ENCODE measurements around the gene FRMPD1.

DNA sequence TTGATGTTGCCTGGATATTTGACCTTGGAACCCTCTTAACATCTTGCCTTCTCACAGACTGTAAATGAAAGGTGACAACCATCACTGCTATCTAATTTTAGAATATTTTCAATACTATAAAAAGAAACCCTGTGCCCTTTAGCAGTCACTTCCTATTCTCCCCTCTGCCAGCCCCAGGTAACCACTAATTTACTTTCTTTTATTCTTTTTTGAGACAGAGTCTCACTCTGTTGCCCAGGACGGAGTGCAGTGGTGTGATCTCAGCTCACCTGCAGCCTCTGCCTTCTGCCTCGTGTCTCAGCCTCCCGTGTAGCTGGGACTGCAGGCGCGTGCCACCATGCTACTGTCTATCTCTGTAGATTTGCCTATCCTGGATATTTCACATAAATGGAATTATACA lies 43.6 kb downstream of the FRMPD1 start:
- no peak for TF ChIP-seq POLR2A (IDR thresholded peaks at IDR 0.05)
- TF ChIP-seq, protein P1, sequence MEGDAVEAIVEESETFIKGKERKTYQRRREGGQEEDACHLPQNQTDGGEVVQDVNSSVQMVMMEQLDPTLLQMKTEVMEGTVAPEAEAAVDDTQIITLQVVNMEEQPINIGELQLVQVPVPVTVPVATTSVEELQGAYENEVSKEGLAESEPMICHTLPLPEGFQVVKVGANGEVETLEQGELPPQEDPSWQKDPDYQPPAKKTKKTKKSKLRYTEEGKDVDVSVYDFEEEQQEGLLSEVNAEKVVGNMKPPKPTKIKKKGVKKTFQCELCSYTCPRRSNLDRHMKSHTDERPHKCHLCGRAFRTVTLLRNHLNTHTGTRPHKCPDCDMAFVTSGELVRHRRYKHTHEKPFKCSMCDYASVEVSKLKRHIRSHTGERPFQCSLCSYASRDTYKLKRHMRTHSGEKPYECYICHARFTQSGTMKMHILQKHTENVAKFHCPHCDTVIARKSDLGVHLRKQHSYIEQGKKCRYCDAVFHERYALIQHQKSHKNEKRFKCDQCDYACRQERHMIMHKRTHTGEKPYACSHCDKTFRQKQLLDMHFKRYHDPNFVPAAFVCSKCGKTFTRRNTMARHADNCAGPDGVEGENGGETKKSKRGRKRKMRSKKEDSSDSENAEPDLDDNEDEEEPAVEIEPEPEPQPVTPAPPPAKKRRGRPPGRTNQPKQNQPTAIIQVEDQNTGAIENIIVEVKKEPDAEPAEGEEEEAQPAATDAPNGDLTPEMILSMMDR (IDR thresholded peaks at IDR 0.05) = no peak
